HG03469 (cell line): Measurements from ENCODE around the gene SMC6.

Experiments
- ATAC-seq: cut with Tn5 transposase; IDR thresholded peaks from one replicate; pipeline ENCODE4 v1.9.1; 2021; ENCODE audit warnings: mild to moderate bottlenecking, moderate library complexity, moderate number of reproducible peaks; ENCODE audit not compliant: unreplicated experiment

The SMC6 gene

DNA sequence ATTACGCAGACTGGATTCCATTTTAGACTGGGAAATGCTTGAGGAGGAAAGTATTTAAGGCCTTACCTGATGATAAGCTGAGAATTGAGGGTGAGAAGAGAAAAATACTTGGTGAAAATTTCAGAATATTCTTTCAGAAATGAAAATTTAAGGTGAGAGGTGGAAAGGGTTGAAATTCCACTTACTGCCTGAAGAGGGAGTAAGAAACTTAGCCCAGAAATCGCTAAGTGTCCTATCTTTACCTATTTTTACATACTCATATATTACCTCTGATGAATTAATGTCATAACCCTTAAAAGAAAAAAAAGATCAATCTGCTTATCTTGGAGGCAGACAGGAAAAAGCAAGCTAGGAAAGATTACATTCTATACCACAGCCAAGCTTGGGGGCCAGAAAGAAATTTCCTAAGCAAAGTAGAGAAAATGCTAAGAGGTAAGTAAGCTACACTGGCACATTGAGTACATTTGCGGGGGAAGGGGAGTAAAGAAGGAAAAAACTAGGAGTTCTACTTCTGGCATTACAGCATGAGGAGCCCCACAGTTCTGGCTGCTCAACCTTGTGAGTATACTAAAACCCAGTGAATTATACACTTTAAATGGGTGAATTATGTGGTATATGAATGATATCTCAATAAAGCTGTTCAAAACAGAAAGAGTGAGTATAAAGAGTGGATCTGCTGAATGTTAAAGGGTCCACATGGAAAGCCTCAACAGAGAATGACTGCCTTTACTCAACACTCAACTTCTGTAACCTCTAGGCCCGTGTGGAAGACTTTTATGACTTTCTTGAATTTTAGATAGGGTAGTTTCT is 33.8 kb downstream of the SMC6 start:
- ATAC-seq: no peak

DNA sequence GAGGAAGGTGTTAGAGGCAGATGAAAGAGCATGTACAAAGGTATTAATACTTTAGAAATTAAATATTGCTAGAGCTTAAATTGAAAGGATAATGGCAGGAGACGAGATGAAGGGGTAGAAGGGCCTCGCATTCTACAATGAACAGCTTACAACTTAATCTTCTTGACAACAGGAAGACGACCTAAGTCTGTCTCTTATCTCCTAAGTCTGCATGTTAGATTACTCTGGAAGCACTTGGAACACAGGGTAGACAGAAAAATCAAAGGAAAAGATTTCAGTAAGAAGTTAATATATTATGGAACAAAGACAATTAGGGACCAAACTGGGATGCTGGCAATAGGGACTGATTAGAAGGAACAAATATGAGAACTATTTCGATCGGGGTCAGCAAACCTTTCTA is 34.9 kb downstream of the SMC6 start:
- no peak for ATAC-seq

DNA sequence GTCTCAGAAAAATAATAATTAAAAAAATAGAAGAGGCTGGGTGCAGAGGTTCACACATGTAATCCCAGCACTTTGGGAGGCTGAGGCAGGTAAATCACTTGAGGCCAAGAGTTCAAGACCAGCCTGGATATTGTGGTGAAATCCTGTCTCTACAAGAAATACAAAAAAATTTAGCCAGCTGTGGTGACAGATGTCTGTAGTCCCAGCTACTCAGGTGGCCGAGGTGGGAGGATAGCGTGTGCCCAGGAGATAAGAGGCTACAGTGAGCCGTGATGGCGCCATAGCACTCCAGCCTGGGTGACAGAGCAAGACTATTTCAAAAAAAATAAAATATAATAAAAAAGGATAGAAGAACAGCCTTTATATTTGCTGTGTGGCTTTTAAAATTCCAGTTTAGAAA is 35.9 kb downstream of the SMC6 start:
- ATAC-seq: no peak

DNA sequence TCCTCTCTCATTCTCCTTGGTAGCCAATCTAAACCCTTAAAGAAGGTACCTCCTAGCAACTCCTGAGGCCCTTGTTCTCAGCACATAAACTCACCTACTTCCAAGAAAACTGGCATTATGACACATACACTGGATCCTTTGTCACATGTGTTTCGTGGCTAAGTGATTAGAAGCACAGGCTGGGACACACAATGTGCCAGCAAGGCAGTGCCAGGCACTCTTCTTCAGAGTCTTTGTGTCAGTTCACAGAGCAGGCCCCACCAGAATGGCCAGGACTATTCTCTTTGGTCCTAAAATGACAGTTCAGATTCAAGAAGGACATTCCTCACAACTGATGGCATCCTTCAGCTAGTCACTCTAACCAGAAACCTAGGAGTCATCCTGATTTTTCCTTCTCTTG is 40.3 kb downstream of the SMC6 start:
- ATAC-seq: no peak

DNA sequence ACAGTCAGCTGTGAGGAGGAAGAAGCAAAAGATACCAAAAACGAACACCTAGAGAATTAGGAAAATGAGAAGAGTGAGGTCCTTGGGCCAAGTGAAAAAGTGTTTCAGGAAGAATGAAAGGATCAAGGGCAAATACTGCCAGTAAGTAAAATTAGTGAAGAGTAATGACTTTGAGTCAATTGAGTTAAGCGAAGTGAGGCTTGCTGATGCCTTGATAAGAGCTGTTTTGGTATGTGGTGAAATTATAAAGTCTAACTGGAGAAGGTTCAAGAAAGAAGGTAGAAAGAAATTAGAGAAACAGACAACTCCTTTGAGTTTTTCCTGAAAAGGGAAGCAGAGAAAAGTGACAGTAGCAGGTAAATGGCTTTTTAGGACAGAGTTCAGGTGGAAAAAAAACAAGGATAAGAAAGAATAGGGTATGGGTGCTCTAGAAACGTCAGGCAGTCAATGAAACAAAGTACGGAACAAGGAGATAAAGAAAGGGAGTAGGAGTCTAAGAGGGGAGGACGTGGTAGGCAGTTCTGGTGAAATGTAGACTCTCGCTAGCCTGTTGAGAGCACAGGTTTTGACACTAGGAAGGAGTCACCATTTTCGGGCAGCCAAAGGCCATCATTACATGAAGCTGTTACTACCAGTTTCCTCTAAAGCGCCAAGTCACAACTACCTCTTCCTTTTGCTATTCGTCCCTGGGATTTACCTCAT is 42.9 kb downstream of the SMC6 start:
- ATAC-seq: no peak

DNA sequence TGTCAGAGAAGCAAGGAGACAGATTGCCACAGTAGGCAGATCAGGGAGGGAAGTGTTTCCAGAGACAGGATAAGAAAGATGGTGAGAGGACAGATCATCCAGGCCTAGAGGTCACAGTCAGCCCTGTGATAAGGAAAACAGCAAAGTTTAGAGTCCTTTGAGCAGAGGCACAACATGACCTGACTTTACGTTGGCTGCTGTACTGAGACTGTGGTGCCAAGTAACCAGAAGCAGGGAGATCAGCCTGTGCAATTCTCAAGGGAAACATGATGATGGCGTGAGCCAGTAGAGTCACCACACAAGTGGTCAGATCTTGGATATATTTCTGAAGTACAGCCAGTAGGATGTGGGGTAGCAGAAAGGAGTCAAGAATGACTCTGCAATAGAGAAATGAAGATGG is 43.7 kb downstream of the SMC6 start:
- no peak for ATAC-seq

DNA sequence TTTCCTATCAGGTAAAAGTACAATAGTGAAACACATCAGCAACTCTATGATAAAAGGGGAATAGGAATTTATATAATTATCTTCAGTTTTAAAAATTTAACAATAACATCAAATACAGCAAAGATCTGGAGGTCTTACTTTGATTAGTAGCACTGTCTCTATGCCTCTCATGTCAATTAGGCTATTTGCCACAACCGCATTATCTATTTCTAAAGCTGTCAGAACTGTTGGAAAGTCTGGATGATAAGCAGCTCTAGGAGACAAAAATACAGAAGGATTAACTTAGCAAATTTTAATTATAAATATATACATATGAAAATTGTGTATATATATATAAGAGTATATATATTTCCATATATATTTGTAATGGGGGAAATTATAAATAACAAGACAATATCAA is 45.1 kb downstream of the SMC6 start:
- ATAC-seq: no peak

DNA sequence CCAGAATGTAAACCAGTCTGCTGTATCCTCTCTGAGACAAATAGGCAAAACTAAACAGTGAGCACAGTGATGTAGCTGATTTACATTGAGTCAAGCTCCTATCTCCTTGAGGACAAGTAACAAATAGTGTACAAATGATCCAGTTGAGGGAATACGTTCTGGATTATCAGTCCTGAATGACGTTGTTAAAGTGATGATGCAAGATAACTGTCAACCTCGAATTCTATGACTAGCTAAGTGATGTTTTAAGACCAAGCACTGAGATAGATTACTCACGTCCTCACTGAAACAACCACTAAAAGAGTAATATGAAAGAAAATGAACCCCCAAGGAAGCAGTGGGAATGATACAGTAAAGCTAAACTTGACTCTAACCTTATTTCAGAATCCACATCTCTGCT is 46.8 kb downstream of the SMC6 start:
- ATAC-seq: no peak

DNA sequence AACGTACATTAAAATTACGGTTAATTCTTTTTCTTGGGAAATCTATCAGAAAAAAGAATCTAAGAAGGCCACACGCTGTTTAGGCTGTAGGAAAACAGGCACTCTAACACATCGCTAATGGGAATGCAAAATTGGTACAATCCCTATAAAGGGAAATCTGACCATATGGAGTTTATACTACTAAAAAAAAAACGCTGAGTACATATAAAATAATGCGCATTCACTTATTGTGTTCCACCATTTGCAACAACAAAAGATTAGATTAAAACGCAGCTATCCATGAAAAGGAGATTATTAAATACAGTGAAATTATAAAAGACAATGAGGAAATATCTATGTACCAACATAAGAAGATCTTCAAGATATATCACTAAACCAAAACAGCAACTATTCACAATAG is 62.8 kb downstream of the SMC6 start:
- ATAC-seq: no peak

DNA sequence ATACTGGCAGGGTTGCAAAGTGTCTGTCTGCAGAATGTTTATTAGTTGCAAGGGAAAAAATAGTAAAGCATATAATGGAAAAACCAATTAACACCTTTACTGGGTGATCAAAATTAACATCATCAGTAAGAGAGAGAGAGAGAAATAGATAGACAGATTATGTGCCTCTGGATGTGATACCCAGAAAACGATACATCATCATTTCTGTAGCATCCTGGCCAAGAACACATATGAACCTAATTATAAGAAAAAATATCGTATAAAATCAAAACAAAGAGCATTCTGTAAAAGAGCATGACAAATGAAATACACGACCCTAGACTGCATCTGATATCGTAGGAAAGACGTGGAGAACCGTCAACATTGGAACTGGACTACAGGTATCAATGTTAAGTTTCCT is 64.6 kb downstream of the SMC6 start:
- no peak for ATAC-seq

DNA sequence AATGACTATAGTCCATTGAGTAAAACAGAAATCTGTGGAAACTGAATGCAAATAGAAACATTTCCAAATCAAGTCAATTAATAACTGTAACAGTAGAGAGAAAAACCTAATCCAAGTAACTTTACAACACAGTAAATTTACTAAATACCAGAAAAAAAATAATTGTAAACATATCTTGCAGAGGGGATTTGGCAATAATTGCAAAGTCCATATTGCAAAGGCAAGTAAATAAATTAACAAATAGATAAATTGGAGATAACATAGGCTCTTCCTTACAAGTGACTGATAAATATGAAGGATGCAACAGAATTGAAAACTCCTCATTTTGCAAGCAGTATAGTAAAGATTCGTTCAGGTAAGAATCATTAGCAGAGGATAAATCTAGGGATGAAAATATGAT is 65.0 kb downstream of the SMC6 start:
- no peak for ATAC-seq

DNA sequence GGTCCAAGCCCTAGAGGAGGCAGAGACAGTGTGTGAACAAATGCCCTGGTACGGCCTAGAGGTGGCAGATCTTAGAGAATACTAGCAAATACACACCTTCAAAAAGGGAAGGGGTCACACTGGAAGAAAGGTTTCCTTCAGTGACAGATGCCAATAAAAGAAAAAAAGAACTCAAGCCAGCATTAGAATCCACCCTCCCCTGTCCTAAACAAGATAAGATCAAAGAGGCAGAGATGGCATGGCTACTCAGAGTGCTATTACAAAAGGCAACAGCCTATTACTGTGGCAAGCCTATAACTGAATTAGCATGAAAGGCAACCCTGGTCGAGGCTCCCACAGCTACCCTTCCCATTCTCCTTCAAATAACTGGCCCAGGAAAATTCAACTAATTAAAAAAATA is 69.6 kb downstream of the SMC6 start:
- ATAC-seq: no peak

DNA sequence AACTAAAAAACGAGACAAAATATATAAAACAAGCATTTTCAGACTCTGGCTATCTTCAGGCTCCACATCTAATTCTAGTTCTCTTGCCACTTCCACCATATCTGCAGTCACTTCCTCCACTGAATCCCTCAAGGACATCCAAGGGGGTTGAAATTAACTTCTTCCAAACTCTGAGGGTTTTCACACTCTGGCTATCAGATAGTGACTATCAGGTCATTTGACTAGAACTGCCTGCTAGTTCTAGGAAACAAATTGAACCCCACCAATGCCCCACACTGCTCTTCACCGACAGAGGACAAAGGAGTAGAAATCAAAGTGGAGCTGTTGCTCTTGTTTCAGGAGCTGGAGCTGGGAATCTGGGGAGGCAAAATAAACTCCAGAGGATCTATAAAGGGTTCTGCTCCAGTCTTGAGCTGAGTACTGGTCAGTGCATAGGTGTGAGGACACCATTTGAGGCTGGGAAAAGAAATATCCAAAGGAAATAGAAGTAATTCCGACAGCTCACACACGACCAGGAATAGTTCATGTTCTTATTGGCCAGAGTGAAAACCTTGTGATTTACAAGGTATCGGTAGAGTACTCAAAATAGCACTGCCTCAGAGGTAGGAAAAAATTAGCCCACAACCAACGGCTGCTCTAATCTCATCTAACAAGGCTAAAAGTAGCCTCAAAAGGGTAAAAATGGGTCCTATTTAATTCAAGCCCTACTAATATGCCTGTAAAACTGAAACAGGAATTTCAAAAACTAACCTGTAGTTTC is 71.3 kb downstream of the SMC6 start:
- ATAC-seq: no peak

DNA sequence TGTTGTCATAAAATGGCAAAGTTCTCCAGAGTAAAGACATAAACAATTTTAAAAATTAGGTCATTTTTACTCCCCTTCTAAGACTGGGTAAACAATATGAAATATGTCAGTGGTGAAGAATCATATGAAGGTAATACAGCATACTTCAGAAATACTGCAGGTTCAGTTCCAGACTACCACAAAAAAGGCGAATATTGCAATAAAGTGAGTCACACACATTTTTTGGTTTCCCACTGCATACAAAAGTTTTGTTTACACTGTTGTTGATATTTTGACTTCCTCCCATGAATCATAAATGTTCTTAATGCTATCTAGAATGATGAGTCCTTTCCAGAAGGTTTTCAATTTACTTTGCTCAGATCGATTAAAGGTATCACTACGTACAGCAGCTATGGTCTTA is 73.5 kb downstream of the SMC6 start:
- ATAC-seq: no peak

DNA sequence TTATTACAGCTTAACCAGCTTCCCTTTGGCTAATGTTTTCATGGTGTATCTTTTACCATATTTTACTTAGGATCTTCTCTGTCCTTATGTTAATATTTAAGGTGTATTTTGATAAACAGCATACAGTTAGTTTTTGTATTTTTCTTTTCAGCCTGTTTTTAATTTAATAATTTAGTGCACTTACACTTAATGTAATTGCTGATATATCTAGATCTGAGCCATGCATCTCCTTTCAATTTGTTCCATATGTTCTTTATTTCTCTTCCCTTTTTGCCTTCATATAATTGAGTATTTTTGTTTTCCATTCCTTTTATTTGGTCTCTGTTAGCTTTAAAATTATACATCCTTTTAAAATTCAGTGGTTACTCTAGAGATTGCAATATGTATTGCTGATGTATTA is 78.8 kb downstream of the SMC6 start:
- ATAC-seq: no peak

DNA sequence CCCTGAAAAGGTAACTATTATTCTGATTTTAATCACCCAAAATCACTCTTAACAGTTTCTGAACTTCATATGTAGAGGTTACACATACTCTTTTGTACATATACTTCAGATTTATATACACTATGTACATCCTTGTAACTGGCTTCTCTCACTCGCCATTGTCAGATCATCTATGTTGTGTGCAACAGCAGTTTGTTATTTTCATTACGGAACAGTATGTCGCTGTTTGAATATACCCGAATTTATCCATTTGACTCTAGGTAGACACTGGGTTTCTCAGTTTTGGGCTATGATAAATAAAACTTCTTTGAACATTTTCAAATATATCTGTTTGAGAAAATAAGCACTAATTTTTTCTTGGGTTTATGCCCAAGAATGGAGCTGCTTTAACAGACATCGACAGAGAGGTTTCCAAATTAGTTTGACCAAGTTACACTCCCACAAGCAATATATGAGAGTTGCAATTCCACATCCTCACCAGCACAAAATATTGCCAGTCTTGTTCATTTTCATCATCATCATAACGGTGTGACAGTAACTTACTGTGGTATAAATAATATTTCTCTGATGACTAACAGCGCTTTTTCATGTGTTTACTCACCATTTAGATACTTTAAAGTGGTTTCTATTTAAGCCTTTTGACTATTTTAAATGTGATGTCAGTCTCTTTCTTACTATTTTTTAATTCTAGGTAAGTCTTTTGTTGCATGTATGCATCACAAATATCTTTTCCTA is 80.9 kb downstream of the SMC6 start:
- no peak for ATAC-seq

DNA sequence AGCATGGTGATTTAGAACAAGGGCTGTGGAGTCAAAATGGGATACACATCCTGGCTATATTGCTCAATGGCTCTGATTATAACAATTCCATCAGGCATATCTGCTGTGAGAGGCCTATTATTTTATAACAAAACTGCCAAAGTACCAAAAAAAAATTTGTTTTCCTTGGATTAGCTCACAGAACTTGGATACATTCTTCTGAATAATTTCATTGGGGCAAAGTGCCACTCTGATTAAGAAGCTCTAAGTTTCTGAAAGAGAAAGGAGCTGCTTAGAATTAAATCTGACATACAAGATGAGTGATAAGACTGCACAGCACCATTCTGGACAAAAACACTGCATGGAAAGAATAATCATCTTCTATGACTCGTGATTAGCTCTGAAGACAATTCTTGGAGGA is 85.7 kb downstream of the SMC6 start:
- no peak for ATAC-seq

DNA sequence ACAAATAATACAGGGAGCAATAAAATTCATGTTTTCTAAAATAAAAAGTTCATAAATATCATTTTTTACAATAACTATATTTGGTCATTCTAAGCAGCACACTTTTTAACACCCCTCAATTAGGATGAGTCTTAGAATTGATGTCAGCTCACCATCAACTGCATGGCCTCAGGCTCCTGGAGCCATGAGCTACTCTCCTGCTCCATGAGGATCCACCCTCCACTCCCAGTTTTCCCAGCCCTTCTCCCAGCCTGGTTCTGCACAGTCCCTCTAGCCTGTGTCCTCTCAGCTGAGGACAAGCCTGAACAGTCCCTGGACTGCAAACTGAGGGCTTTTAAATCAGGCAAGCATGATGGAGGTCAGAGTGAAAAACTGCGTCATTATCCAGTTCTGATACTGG is 89.1 kb downstream of the SMC6 start:
- no peak for ATAC-seq

DNA sequence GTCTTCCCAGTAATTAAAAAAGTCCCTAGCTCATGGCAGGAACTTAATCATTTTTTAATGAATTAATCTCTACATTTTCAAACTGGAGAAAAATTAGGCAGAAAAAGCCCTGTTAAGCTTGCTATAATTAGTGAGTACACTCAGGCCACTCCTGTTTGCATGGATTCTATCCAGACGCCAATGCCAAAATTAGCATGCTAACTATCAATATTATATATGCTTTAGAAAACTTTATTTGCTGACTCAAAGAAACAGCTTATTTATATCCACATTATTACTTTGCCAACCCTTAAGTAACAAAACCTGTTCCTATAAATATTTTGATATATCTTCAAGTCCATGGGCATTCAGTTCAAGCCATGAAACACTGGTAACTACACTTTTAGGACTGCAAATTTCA is 90.9 kb downstream of the SMC6 start:
- ATAC-seq: no peak

DNA sequence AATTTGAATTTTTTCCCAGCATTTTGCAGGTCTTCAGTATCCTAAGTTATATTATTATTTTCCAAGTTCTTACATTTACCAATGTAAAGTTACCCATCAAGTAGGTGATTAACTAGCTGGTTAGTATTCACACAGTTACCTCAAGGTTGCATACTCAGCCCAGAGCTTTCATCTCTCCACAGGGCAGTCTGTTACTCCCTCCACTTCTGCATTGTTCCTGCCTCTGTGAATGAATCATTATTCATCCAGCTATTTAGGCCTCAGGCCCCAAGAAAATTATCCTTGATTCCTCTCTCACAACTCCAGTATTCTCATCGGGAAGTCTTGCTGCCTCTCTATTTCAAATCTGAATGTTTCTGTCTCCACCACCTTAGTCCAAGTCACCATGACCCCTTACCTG is 92.2 kb downstream of the SMC6 start:
- no peak for ATAC-seq

DNA sequence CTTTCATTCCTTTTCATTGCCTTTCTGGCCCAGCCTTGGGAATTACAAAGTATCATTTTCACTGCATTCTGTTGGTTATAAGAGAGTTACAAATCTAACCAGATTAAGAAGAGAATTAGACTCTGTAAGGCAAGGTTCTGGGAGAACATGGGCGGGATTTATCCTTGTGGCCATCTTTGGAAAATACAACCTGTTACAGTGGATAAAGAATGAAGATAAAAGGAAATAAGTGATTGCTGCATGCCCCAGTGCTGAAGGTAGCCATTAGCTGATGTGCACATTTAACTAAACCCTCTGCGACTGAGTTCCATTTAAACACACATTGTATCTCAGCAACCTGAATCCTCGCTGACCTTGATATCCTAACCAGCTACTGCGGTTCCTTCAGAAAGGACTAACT is 93.4 kb downstream of the SMC6 start:
- ATAC-seq: no peak
